OCI-LY1 (cell line): ENCODE data around the gene FBN1.

Source experiments
- H2AFZ ChIP-seq: fragments of 200-600 bp; sonication (generic), shearing (Covaris generic); 2 replicates; pipeline ENCODE4 v1.6.0; 2014; ENCODE audit warnings: antibody characterized with exemption, mild to moderate bottlenecking, low read length
- H3F3A ChIP-seq: fragments of 200-600 bp; sonication (generic), shearing (Covaris generic); 2 replicates; pipeline ENCODE4 v1.6.0; 2014; ENCODE audit warnings: mild to moderate bottlenecking, antibody characterized with exemption, low read length, moderate library complexity; ENCODE audit not compliant: insufficient read depth
- H3K27ac ChIP-seq: fragments of 200-600 bp; sonication (generic); 2 replicates; pipeline ENCODE4 v1.5.1; 2014; ENCODE audit warnings: low read length, mixed run types, mild to moderate bottlenecking, low read depth; ENCODE audit not compliant: poor library complexity, severe bottlenecking
- H3K27me3 ChIP-seq: fragments of 200-600 bp; sonication (generic); 2 replicates; pipeline ENCODE4 v1.6.0; 2014; ENCODE audit warnings: antibody characterized with exemption, mild to moderate bottlenecking, low read length, moderate library complexity; ENCODE audit not compliant: insufficient read depth
- H3K36me3 ChIP-seq: fragments of 200-600 bp; sonication (generic); 2 replicates; pipeline ENCODE4 v1.6.1; 2014; ENCODE audit warnings: mild to moderate bottlenecking, antibody characterized with exemption, low read length, moderate library complexity, mixed read lengths; ENCODE audit not compliant: insufficient read depth
- H3K4me1 ChIP-seq: fragments of 200-600 bp; sonication (generic); 2 replicates; pipeline ENCODE4 v1.5.1; 2014; ENCODE audit warnings: mild to moderate bottlenecking, low read length, moderate library complexity; ENCODE audit not compliant: insufficient read depth, severe bottlenecking
- H3K4me2 ChIP-seq: fragments of 200-600 bp; sonication (generic), shearing (Covaris generic); 2 replicates; pipeline ENCODE4 v1.6.1; 2014; ENCODE audit warnings: low read length
- H3K4me3 ChIP-seq: fragments of 200-600 bp; sonication (generic); 2 replicates; pipeline ENCODE4 v1.5.1; 2014; ENCODE audit warnings: low read length, low read depth, mild to moderate bottlenecking, mixed read lengths; ENCODE audit not compliant: poor library complexity, severe bottlenecking
- H3K79me2 ChIP-seq: fragments of 200-600 bp; shearing (Covaris generic); 2 replicates; pipeline ENCODE4 v1.6.1; 2016; ENCODE audit warnings: mixed run types, low read length, mixed read lengths; ENCODE audit not compliant: insufficient read depth
- H3K9ac ChIP-seq: fragments of 200-600 bp; sonication (generic), shearing (Covaris generic); 2 replicates; pipeline ENCODE4 v1.6.1; 2014; ENCODE audit warnings: mild to moderate bottlenecking, low read length, mixed read lengths
- H3K9me2 ChIP-seq: fragments of 200-600 bp; sonication (generic), shearing (Covaris generic); 2 replicates; pipeline ENCODE4 v1.6.1; 2014; ENCODE audit warnings: low read depth, mild to moderate bottlenecking, low read length, mixed read lengths
- H3K9me3 ChIP-seq: fragments of 200-600 bp; shearing (Covaris generic); 2 replicates; pipeline ENCODE4 v1.6.1; 2014; ENCODE audit warnings: low read length, mixed read lengths
- H4K20me1 ChIP-seq: fragments of 200-600 bp; sonication (generic), shearing (Covaris generic); 2 replicates; pipeline ENCODE4 v1.6.0; 2016; ENCODE audit warnings: mild to moderate bottlenecking, low read length; ENCODE audit not compliant: insufficient read depth
- CTCF ChIP-seq: fragments of 200-600 bp; sonication (generic), shearing (Covaris generic); IDR thresholded peaks from 2 replicates; pipeline ENCODE4 v1.5.1; 2017; ENCODE audit warnings: mild to moderate bottlenecking, antibody characterized with exemption, low read length, moderate library complexity, mixed read lengths
- EZH2 ChIP-seq: fragments of 200-600 bp; sonication (generic), shearing (Covaris generic); IDR thresholded peaks from 2 replicates; pipeline ENCODE4 v1.8.0; 2017; ENCODE audit warnings: borderline replicate concordance, mixed run types, mild to moderate bottlenecking, antibody characterized with exemption, low read length, moderate library complexity, mixed read lengths

Gene FBN1

GRCh38 chr15:48554112-48554511, 91.4 kb downstream of the FBN1 start:
- H3K4me2 ChIP-seq = no peak overlapping the region

GRCh38 chr15:48553559-48553958, 92.0 kb downstream of the FBN1 start:
- no peak overlapping the region for H2AFZ ChIP-seq
- H3K4me2 ChIP-seq = no peak overlapping the region
- H3K4me3 ChIP-seq = no peak overlapping the region
- H3K79me2 ChIP-seq = no peaks in the 10 kb centered on the region
- no peaks in the 10 kb centered on the region for H3K36me3 ChIP-seq
- H3K4me1 ChIP-seq = no peaks in the 10 kb centered on the region
- no peaks in the 10 kb centered on the region for H3K9me3 ChIP-seq
- no peaks in the 10 kb centered on the region for H3K9me2 ChIP-seq
- H4K20me1 ChIP-seq = no peaks in the 10 kb centered on the region
- no peak overlapping the region for H3K9ac ChIP-seq
- no peaks in the 10 kb centered on the region for H3K27me3 ChIP-seq
- TF ChIP-seq EZH2 = no peak
- no peak for TF ChIP-seq CTCF
- no peak overlapping the region for H3K27ac ChIP-seq
- H3F3A ChIP-seq = no peaks in the 10 kb centered on the region

More at GRCh38 chr15:48554112-48554511, 91.4 kb downstream of the FBN1 start:
- Histone ChIP-seq H3K27ac (no peak overlapping the region), H3K4me3 (no peak overlapping the region), H3K9me2 (no peaks in the 10 kb centered on the region), H4K20me1 (no peaks in the 10 kb centered on the region), H3K27me3 (no peaks in the 10 kb centered on the region), H3K9ac (no peak overlapping the region), H3K4me1 (no peaks in the 10 kb centered on the region), H3K79me2 (no peaks in the 10 kb centered on the region), H3K9me3 (no peaks in the 10 kb centered on the region), H3F3A (no peaks in the 10 kb centered on the region), H3K36me3 (no peaks in the 10 kb centered on the region), H2AFZ (no peak overlapping the region)
- no peak for TF ChIP-seq CTCF
- TF ChIP-seq EZH2 = no peak

GRCh38 chr15:48550822-48551525, 94.5 kb downstream of the FBN1 start:
- TF ChIP-seq CTCF (no peak), EZH2 (no peak)
- H3K4me3 ChIP-seq = no peak overlapping the region
- no peaks in the 10 kb centered on the region for H3K79me2 ChIP-seq
- H3K9me3 ChIP-seq = no peaks in the 10 kb centered on the region
- H3F3A ChIP-seq = no peaks in the 10 kb centered on the region
- H3K27ac ChIP-seq = no peak overlapping the region
- H3K4me1 ChIP-seq = no peaks in the 10 kb centered on the region
- H3K27me3 ChIP-seq = no peaks in the 10 kb centered on the region
- no peak overlapping the region for H3K4me2 ChIP-seq
- no peak overlapping the region for H3K9ac ChIP-seq
- H4K20me1 ChIP-seq = no peaks in the 10 kb centered on the region
- no peak overlapping the region for H2AFZ ChIP-seq
- no peaks in the 10 kb centered on the region for H3K36me3 ChIP-seq
- no peaks in the 10 kb centered on the region for H3K9me2 ChIP-seq
